NT2/D1 (cell line): ENCODE data around the gene SMC3.
"Not testable (repeated sequence)": the region's sequence is repeated elsewhere in the genome, so short reads cannot be mapped to it uniquely, and the experiment has no call there.

ENCODE experiments used
- DNase-seq: peaks from one replicate; pipeline ENCODE4 v3.0.0-alpha.2; 2011; ENCODE audit warnings: low read depth, low spot score
- H3K27me3 ChIP-seq: 2 replicates; pipeline ENCODE4 v1.6.0; 2011; ENCODE audit warnings: mild to moderate bottlenecking; ENCODE audit not compliant: insufficient read length, insufficient read depth
- H3K36me3 ChIP-seq: 2 replicates; pipeline ENCODE4 v1.6.1; 2011; ENCODE audit warnings: mild to moderate bottlenecking, low read length, mixed read lengths; ENCODE audit not compliant: insufficient read depth, insufficient read length
- H3K4me1 ChIP-seq: 2 replicates; pipeline ENCODE4 v1.5.1; 2011; ENCODE audit not compliant: insufficient read depth, insufficient read length
- H3K4me3 ChIP-seq: 2 replicates; pipeline ENCODE4 v1.5.1; 2011; ENCODE audit warnings: low read depth; ENCODE audit not compliant: insufficient read length
- H3K9ac ChIP-seq: 2 replicates; pipeline ENCODE4 v1.6.0; 2011; ENCODE audit warnings: low read depth; ENCODE audit not compliant: insufficient read length
- H3K9me3 ChIP-seq: 2 replicates; pipeline ENCODE4 v1.5.1; 2011; ENCODE audit warnings: mild to moderate bottlenecking, low read length; ENCODE audit not compliant: insufficient read depth
- SUZ12 ChIP-seq: IDR thresholded peaks from 2 replicates; pipeline ENCODE4 v1.6.1; 2011; ENCODE audit not compliant: insufficient read length, insufficient read depth; ENCODE audit errors: extremely low read depth
- YY1 ChIP-seq: IDR thresholded peaks from 2 replicates; pipeline ENCODE4 v1.6.1; 2011; ENCODE audit not compliant: insufficient read length, insufficient read depth
- ZNF274 ChIP-seq: IDR thresholded peaks from 2 replicates; pipeline ENCODE4 v1.6.1; 2011; ENCODE audit warnings: mild to moderate bottlenecking, low read depth, low read length

SMC3 gene

GRCh38 chr10:110618230-110618610 is 50.7 kb downstream of the SMC3 start:
- no peak for TF ChIP-seq ZNF274
- no peak for TF ChIP-seq YY1
- no peak for TF ChIP-seq SUZ12
- peaks cover 4% of the 10 kb centered on the region for H3K4me1 ChIP-seq
- H3K27me3 ChIP-seq, result no peaks in the 10 kb centered on the region
- H3K9ac ChIP-seq, result no peak overlapping the region
- H3K36me3 ChIP-seq, result no peaks in the 10 kb centered on the region
- no peak for DNase-seq
- H3K4me3 ChIP-seq, result no peak overlapping the region
- H3K9me3 ChIP-seq, result no peaks in the 10 kb centered on the region

- TF ChIP-seq ZNF274 (no peak), YY1 (no peak), SUZ12 (no peak)
- Histone ChIP-seq H3K27me3 (no peaks in the 10 kb centered on the region), H3K4me3 (no peak overlapping the region), H3K9me3 (no peaks in the 10 kb centered on the region), H3K9ac (no peak overlapping the region), H3K36me3 (no peaks in the 10 kb centered on the region), H3K4me1 (peaks cover 4% of the 10 kb centered on the region)
- no peak for DNase-seq
These were observed 52.3 kb downstream of the SMC3 start for GRCh38 chr10:110619514-110620397.

GRCh38 chr10:110620398-110620719 is 52.9 kb downstream of the SMC3 start:
- H3K4me3 ChIP-seq, result no peak overlapping the region
- H3K27me3 ChIP-seq, result no peaks in the 10 kb centered on the region
- no peaks in the 10 kb centered on the region for H3K36me3 ChIP-seq
- H3K4me1 ChIP-seq, result peaks cover 4% of the 10 kb centered on the region
- no peak for TF ChIP-seq YY1
- no peak for TF ChIP-seq ZNF274
- no peak for TF ChIP-seq SUZ12
- no peak for DNase-seq
- no peak overlapping the region for H3K9ac ChIP-seq
- H3K9me3 ChIP-seq, result no peaks in the 10 kb centered on the region

GRCh38 chr10:110623316-110623715 is 55.8 kb downstream of the SMC3 start:
- H3K4me3 ChIP-seq, H3K9me3 ChIP-seq, H3K4me1 ChIP-seq, H3K36me3 ChIP-seq, H3K9ac ChIP-seq, DNase-seq, H3K27me3 ChIP-seq: not testable (repeated sequence)

GRCh38 chr10:110625356-110625894 is 57.9 kb downstream of the SMC3 start:
- H3K4me1 ChIP-seq, result no peaks in the 10 kb centered on the region
- no peaks in the 10 kb centered on the region for H3K27me3 ChIP-seq
- no peak overlapping the region for H3K9ac ChIP-seq
- H3K4me3 ChIP-seq, result no peak overlapping the region
- DNase-seq, result no peak
- TF ChIP-seq SUZ12 (no peak), YY1 (no peak), ZNF274 (no peak)
- H3K36me3 ChIP-seq, result no peaks in the 10 kb centered on the region
- no peaks in the 10 kb centered on the region for H3K9me3 ChIP-seq

- DNase-seq, result no peak
- H3K36me3 ChIP-seq, result no peaks in the 10 kb centered on the region
- no peaks in the 10 kb centered on the region for H3K27me3 ChIP-seq
- no peaks in the 10 kb centered on the region for H3K9me3 ChIP-seq
- H3K4me3 ChIP-seq, result no peak overlapping the region
- H3K4me1 ChIP-seq, result no peaks in the 10 kb centered on the region
- TF ChIP-seq SUZ12, result no peak
- TF ChIP-seq ZNF274, result no peak
- no peak for TF ChIP-seq YY1
- no peak overlapping the region for H3K9ac ChIP-seq
These were observed 58.7 kb downstream of the SMC3 start for GRCh38 chr10:110625951-110626855.

- Histone ChIP-seq H3K9me3 (no peaks in the 10 kb centered on the region), H3K4me1 (no peaks in the 10 kb centered on the region), H3K27me3 (no peaks in the 10 kb centered on the region), H3K4me3 (no peak overlapping the region), H3K36me3 (no peaks in the 10 kb centered on the region), H3K9ac (no peak overlapping the region)
- no peak for TF ChIP-seq YY1
- no peak for TF ChIP-seq SUZ12
- no peak for TF ChIP-seq ZNF274
- no peak for DNase-seq
These were observed 60.7 kb downstream of the SMC3 start for GRCh38 chr10:110628161-110628560.
